NT2/D1 (cell line): ENCODE results near the gene PMAIP1.

Experiments used
- DNase-seq: peaks from one replicate; pipeline ENCODE4 v3.0.0-alpha.2; 2011; ENCODE audit warnings: low read depth, low spot score
- H3K27me3 ChIP-seq: 2 replicates; pipeline ENCODE4 v1.6.0; 2011; ENCODE audit warnings: mild to moderate bottlenecking; ENCODE audit not compliant: insufficient read length, insufficient read depth
- H3K36me3 ChIP-seq: 2 replicates; pipeline ENCODE4 v1.6.1; 2011; ENCODE audit warnings: mild to moderate bottlenecking, low read length, mixed read lengths; ENCODE audit not compliant: insufficient read depth, insufficient read length
- H3K4me1 ChIP-seq: 2 replicates; pipeline ENCODE4 v1.5.1; 2011; ENCODE audit not compliant: insufficient read depth, insufficient read length
- H3K4me3 ChIP-seq: 2 replicates; pipeline ENCODE4 v1.5.1; 2011; ENCODE audit warnings: low read depth; ENCODE audit not compliant: insufficient read length
- H3K9ac ChIP-seq: 2 replicates; pipeline ENCODE4 v1.6.0; 2011; ENCODE audit warnings: low read depth; ENCODE audit not compliant: insufficient read length
- H3K9me3 ChIP-seq: 2 replicates; pipeline ENCODE4 v1.5.1; 2011; ENCODE audit warnings: mild to moderate bottlenecking, low read length; ENCODE audit not compliant: insufficient read depth
- SUZ12 ChIP-seq: IDR thresholded peaks from 2 replicates; pipeline ENCODE4 v1.6.1; 2011; ENCODE audit not compliant: insufficient read length, insufficient read depth; ENCODE audit errors: extremely low read depth
- YY1 ChIP-seq: IDR thresholded peaks from 2 replicates; pipeline ENCODE4 v1.6.1; 2011; ENCODE audit not compliant: insufficient read length, insufficient read depth
- ZNF274 ChIP-seq: IDR thresholded peaks from 2 replicates; pipeline ENCODE4 v1.6.1; 2011; ENCODE audit warnings: mild to moderate bottlenecking, low read depth, low read length

PMAIP1 gene

GRCh38 chr18:59945544-59945943 is 45.7 kb downstream of the PMAIP1 start:
- Histone ChIP-seq H3K36me3 (no peaks in the 10 kb centered on the region), H3K9me3 (no peaks in the 10 kb centered on the region), H3K4me3 (no peak overlapping the region), H3K4me1 (no peaks in the 10 kb centered on the region), H3K9ac (no peak overlapping the region), H3K27me3 (no peaks in the 10 kb centered on the region)
- TF ChIP-seq SUZ12 (no peak), YY1 (no peak), ZNF274 (no peak)
- no peak for DNase-seq

GRCh38 chr18:59950215-59950944 is 50.6 kb downstream of the PMAIP1 start:
- no peak overlapping the region for H3K4me3 ChIP-seq
- no peak for DNase-seq
- no peaks in the 10 kb centered on the region for H3K36me3 ChIP-seq
- H3K27me3 ChIP-seq, result no peaks in the 10 kb centered on the region
- H3K9ac ChIP-seq, result no peak overlapping the region
- no peak for TF ChIP-seq YY1
- TF ChIP-seq ZNF274, result no peak
- TF ChIP-seq SUZ12, result no peak
- H3K4me1 ChIP-seq, result no peaks in the 10 kb centered on the region
- no peaks in the 10 kb centered on the region for H3K9me3 ChIP-seq

- H3K4me3 ChIP-seq, result no peak overlapping the region
- H3K9me3 ChIP-seq, result no peaks in the 10 kb centered on the region
- H3K36me3 ChIP-seq, result no peaks in the 10 kb centered on the region
- TF ChIP-seq ZNF274 (no peak), YY1 (no peak), SUZ12 (no peak)
- DNase-seq, result no peak
- H3K4me1 ChIP-seq, result no peaks in the 10 kb centered on the region
- H3K27me3 ChIP-seq, result no peaks in the 10 kb centered on the region
- H3K9ac ChIP-seq, result no peak overlapping the region
These were observed 51.8 kb downstream of the PMAIP1 start for GRCh38 chr18:59951591-59951990.

GRCh38 chr18:59952283-59953007 is 52.6 kb downstream of the PMAIP1 start:
- Histone ChIP-seq H3K4me3 (no peak overlapping the region), H3K36me3 (no peaks in the 10 kb centered on the region), H3K9me3 (no peaks in the 10 kb centered on the region), H3K9ac (no peak overlapping the region), H3K4me1 (no peaks in the 10 kb centered on the region), H3K27me3 (no peaks in the 10 kb centered on the region)
- no peak for DNase-seq
- TF ChIP-seq YY1 (no peak), SUZ12 (no peak), ZNF274 (no peak)
